Brain microvascular endothelial cell (primary cell): ENCODE results near the gene ABCG1.

ENCODE experiments used
- DNase-seq: peaks from one replicate; pipeline ENCODE4 v3.0.0-alpha.2; 2020
- H3K27ac ChIP-seq: fragments of 250-450 bp; sonication (Bioruptor Pico); 2 replicates; pipeline ENCODE4 v1.5.1; 2020; ENCODE audit warnings: mild to moderate bottlenecking, moderate library complexity
- H3K27me3 ChIP-seq: fragments of 250-450 bp; sonication (Bioruptor Pico); replicated peaks from 2 replicates; pipeline ENCODE4 v1.5.1; 2020; ENCODE audit warnings: mild to moderate bottlenecking
- H3K36me3 ChIP-seq: fragments of 250-450 bp; sonication (Bioruptor Pico); replicated peaks from 2 replicates; pipeline ENCODE4 v1.5.1; 2020; ENCODE audit warnings: mild to moderate bottlenecking
- H3K4me3 ChIP-seq: 2 replicates; pipeline ENCODE4 v1.5.1; 2011; ENCODE audit warnings: low read depth, mild to moderate bottlenecking, control low read depth, low read length, moderate library complexity
- CTCF ChIP-seq: IDR thresholded peaks from 2 replicates; pipeline ENCODE4 v1.5.1; 2011; ENCODE audit warnings: low read depth, mild to moderate bottlenecking, moderate library complexity, low read length, control low read depth, inconsistent platforms; ENCODE audit errors: missing control alignments
- in situ Hi-C: cut with HindIII; loops from 2 replicates; pipeline ENCODE4 v1.10.0; 2017; ENCODE audit warnings: low sequenced_read_pairs, low pct_ligation_motif_present

The ABCG1 gene

GRCh38 chr21:42225571-42226155, 6.7 kb downstream of the ABCG1 start:
- Histone ChIP-seq H3K4me3 (no peak overlapping the region), H3K27ac (no peak overlapping the region), H3K36me3 (no peaks in the 10 kb centered on the region), H3K27me3 (peaks cover under 1% of the 10 kb centered on the region)
- in situ Hi-C loops: no loop called here
- TF ChIP-seq CTCF: no peak
- DNase-seq: no peak

- no peak for DNase-seq
- Histone ChIP-seq H3K36me3 (no peaks in the 10 kb centered on the region), H3K27ac (no peak overlapping the region), H3K27me3 (no peaks in the 10 kb centered on the region), H3K4me3 (no peak overlapping the region)
- no peak for TF ChIP-seq CTCF
- in situ Hi-C loops: no loop called here
Observed at GRCh38 chr21:42226626-42227025, 7.7 kb downstream of the ABCG1 start.

- H3K36me3 ChIP-seq: no peaks in the 10 kb centered on the region
- no peak overlapping the region for H3K27ac ChIP-seq
- H3K27me3 ChIP-seq: no peaks in the 10 kb centered on the region
- in situ Hi-C loops: no loop called here
- DNase-seq: peak; percentile 88
- no peak overlapping the region for H3K4me3 ChIP-seq
- TF ChIP-seq CTCF: no peak
Observed at GRCh38 chr21:42227909-42228708, 9.2 kb downstream of the ABCG1 start.

- H3K36me3 ChIP-seq: no peaks in the 10 kb centered on the region
- H3K4me3 ChIP-seq: no peak overlapping the region
- no peak for TF ChIP-seq CTCF
- in situ Hi-C loops: no loop called here
- H3K27ac ChIP-seq: no peak overlapping the region
- no peaks in the 10 kb centered on the region for H3K27me3 ChIP-seq
- DNase-seq: no peak
Observed at GRCh38 chr21:42228709-42229220, 9.8 kb downstream of the ABCG1 start.

GRCh38 chr21:42229676-42230075, 10.7 kb downstream of the ABCG1 start:
- Histone ChIP-seq H3K27ac (no peak overlapping the region), H3K27me3 (no peaks in the 10 kb centered on the region), H3K4me3 (no peak overlapping the region), H3K36me3 (no peaks in the 10 kb centered on the region)
- in situ Hi-C loops: no loop called here
- TF ChIP-seq CTCF: no peak
- DNase-seq: no peak
